GM19468 (cell line): ENCODE measurements around the gene CD48.
A peak's percentile ranks its signal among the peaks of the same experiment; 100 is the strongest.
"Not testable (repeated sequence)": the region's sequence is repeated elsewhere in the genome, so short reads cannot be mapped to it uniquely, and the experiment has no call there.

ENCODE experiments used
- ATAC-seq: cut with Tn5 transposase; IDR thresholded peaks from one replicate; pipeline ENCODE4 v1.9.1; 2021; ENCODE audit warnings: mild to moderate bottlenecking, moderate library complexity, moderate number of reproducible peaks; ENCODE audit not compliant: unreplicated experiment; ENCODE audit errors: extremely low read depth

The CD48 gene

GRCh38 chr1:160717306-160717705 lies 5.7 kb upstream of the CD48 start:
- no peak for ATAC-seq

GRCh38 chr1:160716013-160716412 lies 4.4 kb upstream of the CD48 start:
- no peak for ATAC-seq

DNA sequence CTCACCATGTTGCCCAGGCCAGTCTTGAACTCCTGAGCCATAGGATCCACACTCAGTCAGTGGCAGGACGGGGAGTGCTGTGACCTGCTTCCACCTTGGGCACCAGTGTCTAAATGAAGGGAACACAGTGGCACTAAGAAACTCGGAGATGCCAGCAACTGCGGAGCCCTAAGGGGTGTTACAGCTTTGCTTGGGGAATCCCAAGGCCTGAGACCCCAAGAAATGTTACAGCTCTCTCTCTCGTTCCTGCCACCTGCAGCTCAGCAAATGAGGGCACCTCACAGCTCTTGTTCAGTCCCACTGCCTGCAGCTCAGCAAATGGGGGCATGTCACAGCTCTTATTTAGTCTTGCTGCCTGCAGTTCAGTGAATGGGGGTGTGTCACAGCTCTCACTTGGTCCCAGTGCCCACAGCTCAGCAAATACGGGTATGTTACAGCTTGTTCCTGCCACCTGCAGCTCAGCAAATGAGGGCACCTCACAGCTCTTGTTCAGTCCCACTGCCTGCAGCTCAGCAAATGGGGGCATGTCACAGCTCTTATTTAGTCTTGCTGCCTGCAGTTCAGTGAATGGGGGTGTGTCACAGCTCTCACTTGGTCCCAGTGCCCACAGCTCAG lies 2.5 kb upstream of the CD48 start:
- ATAC-seq: peak; percentile 9

DNA sequence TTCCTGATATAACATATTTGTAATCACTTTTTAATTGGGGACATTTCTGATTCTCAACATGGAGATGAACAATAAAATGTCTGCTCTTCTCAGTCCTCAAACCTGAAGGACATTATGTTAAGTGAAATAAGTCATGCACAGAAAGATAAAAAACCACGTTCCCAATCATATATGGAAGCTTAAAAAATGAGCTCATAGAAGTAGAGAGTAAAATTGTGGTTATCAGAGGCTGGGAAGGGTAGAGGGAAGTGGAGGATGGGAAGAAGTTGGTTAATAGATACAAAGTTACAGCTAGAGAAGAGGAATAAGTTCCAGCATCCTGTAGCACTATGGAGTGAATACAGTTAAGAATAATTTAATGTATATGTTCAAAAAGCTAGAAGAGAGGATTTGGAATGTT lies 1.5 kb upstream of the CD48 start:
- ATAC-seq: no peak

DNA sequence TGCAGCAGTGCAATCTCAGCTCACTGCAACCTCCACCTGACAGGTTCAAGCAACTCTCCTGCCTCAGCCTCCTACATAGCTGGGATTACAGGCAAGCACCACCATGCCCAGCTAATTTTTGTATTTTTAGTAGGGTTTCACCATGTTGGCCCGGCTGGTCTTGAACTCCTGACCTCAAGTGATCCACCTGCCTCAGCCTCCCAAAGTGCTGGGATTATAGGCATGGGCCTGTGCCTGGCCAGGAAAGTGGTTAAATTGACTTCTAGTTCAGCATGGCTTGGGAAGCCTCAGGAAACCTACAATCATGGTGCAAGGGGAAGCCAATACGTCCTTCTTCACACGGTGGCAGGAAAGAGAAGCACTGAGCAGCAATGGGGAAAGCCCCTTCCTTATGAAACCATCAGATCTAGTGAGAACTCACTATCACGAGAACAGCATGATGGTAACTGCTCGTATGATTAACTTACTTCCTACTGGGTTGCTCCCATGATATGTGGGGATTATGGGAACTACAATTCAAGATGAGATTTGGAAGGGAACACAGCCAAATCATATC lies 981 bp upstream of the CD48 start:
- not testable (repeated sequence) for ATAC-seq

- ATAC-seq: no peak
Measured at GRCh38 chr1:160711276-160711601, 383 bp downstream of the CD48 start.

DNA sequence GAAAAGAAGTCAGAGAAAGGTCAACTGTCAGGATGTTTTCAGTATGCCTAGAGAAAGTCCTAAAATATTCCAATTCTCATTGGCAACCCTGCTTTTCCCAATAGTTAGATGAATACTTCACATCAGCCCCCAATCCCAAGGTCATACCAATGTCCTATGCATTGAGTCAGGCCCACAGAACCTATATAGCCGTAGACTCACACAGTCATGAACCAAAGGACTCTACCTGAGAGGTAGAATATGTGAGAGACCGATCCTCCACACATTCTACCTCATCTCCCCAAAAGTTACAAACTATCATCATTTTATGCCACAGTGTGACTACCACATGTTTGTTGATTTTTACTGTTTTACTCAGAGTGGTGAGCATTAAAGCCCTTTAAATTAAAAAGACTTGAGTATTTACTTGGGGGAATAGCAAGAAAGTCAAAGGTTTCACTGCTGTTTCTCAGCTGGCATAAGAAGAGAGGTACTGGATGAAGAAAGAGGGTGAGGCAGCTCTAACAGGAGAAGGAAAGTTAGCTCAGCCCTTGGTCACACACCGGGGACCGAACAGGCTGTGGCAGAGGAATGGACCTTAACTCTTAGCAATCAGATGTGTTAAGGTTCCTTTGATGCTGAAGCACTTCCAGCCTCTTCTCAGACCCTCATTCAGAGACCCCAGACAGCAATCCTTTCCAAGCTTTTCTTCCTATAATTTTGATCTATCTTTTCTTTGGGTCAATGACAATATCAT lies 937 bp downstream of the CD48 start:
- no peak for ATAC-seq

DNA sequence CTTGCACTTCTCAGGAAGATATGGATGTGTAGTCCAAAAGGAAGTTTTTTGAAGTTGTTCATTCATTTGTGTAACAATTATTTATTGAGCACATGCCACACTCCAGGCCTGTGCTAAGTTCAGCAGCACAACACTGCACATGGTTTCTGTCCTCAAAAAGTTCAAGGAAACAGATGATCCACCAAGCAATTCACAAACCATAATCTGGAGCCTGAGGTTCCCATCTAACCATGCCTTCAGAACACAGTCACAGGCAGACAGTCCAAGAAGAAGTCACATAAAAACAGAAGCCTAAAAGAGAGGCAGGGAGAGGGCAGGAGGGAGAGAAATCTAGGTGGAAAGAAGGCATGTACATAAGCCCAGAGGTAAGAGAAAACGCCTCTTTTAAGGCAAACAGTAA lies 1.9 kb downstream of the CD48 start:
- ATAC-seq: no peak

DNA sequence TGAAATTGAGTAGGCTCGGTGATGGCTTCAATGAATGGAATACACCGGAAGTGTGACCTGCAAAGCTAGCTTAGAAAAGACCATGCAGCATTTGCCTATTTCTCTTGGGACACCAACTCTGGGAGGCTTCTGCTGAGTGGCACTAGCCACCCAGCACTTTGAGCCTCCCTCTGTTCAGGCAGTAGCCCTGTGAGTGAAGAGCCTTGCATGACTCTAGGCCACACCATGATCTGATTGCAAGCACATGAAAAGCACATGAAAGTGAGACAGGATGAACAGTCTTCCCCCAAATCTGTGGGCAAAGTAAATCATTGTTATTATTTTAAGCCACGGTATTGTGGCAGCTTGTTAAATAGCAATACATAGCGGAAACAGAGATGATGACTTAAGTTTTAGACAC lies 2.8 kb downstream of the CD48 start:
- ATAC-seq: no peak

- no peak for ATAC-seq
Measured at GRCh38 chr1:160708118-160708517, 3.5 kb downstream of the CD48 start.

DNA sequence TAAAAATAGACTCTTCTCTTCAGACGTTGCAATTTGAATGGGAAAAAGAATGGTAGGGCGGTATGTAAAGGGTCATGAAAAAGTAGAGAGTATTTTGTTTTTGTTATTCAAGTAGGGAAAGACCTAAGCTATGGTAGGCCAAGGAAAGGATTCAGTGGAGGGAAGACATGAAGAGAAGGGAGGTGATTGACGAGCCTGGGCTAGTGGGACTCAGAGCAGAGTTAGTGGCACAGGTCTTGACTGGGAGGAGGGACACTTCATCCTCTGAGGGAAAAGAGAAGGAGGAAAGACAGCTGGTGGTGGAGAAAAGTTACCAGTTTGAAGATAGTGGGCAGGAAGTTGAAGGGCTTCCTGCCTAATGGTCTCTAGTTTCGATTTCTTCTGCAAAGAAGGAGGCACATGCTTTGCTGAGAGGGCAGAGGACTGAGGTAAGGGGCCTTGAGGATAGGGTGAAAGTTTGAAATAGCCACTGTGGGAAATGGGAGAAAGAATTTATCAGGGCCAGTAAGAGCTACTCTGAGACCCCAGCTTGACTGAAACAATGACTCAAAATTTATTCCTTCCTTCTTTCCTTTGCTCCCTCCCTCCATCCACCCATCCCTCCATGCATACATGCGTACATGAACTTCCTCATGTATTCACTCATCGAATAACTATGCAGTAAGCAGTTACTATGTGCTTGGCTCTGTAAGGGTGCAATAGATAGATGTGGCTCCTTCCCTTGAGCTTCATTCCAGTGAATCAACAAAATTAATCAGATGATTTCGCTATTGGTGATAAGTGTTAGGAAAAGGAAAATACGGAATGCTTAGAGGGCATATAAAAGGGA lies 4.2 kb downstream of the CD48 start:
- ATAC-seq: no peak

GRCh38 chr1:160706526-160707235 lies 4.9 kb downstream of the CD48 start:
- ATAC-seq: no peak

GRCh38 chr1:160705742-160706141 lies 5.9 kb downstream of the CD48 start:
- ATAC-seq: no peak

GRCh38 chr1:160705212-160705621 lies 6.4 kb downstream of the CD48 start:
- not testable (repeated sequence) for ATAC-seq

GRCh38 chr1:160704250-160704649 lies 7.4 kb downstream of the CD48 start:
- ATAC-seq: no peak

DNA sequence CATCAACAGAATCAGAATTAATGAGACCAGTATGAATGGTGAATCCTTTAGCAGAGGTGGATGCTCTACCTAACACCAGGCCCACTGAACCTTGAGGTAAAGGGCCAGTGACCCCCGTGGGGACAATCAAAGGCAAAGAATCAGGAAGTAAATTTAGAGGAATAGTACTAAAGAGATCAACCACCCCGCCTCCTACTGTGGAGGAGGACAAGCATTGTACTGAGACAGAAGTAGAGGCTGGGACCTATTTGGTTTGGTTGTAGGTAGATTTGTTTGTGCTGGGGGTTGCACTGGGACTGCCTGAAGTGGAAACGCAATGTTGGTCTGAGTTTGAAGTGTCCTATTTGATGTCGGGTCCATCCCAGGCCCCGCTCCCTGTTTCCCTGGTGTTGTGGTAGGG lies 9.5 kb downstream of the CD48 start:
- ATAC-seq: no peak

GRCh38 chr1:160692390-160692789 lies 19.2 kb downstream of the CD48 start:
- ATAC-seq: not testable (repeated sequence)

- no peak for ATAC-seq
Measured at GRCh38 chr1:160685266-160685665, 26.4 kb downstream of the CD48 start.

DNA sequence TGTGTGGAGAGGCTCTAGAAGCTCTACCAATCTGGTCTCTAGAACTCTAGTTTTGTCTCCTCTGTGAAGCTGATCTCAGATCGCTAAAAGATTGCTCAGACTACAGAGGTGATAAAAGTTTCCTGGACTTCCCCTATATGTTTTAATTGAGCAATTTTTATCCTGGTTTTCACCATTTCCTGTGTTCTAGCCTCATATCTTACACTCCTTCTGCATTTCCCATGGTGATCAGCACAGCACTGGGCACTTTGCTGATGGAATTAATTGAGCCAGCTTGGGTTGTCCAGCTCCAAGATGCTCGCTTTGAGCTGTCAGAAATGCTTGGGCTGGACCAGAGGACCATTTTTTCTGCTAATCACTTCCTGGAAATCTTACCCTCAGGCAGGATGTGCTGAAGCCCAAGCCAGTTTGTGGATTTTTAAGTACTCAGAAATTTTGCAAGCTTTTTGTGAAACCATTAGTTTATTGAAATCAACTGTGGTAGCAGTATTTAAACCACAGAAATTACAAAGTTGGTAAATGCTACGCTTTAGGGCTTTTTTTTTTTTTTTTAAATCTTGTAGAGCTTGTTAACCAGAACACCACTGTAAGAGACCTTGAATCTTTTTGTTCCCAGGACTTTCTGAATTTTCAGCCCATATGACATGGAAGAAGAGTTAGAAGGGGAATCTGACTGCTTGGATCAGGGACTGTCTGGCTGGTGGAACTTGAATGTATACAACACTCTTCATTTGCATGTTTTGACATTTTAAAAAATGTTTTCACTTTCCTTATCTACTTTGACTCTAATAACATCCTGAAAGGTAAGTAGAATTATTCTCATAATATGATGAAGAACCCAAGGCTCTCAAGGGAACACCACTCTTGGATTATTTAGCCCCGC lies 28.4 kb downstream of the CD48 start:
- ATAC-seq: no peak

GRCh38 chr1:160681891-160682140 lies 29.8 kb downstream of the CD48 start:
- no peak for ATAC-seq
